Trophoblast cell (in vitro differentiated cells and primary cell): ENCODE results near the gene PRG2.

Experiments
- DNase-seq, 2 donors: peaks; one replicate each; pipeline ENCODE4 v3.0.0-alpha.2; 2016
- H2AFZ ChIP-seq: 2 replicates; pipeline ENCODE4 v1.6.1; 2013; ENCODE audit warnings: low read length, moderate library complexity, mild to moderate bottlenecking; ENCODE audit not compliant: insufficient read depth, poor library complexity
- H2AK5ac ChIP-seq: 2 replicates; pipeline ENCODE4 v1.6.1; 2013; ENCODE audit warnings: mild to moderate bottlenecking, low read length
- H2BK120ac ChIP-seq: 2 replicates; pipeline ENCODE4 v1.6.1; 2013; ENCODE audit warnings: low read length, mild to moderate bottlenecking, moderate library complexity; ENCODE audit not compliant: insufficient read depth, poor library complexity
- H2BK12ac ChIP-seq: 2 replicates; pipeline ENCODE4 v1.6.1; 2013; ENCODE audit warnings: mild to moderate bottlenecking, low read length, moderate library complexity
- H2BK5ac ChIP-seq: 2 replicates; pipeline ENCODE4 v1.6.1; 2013; ENCODE audit warnings: low read length, low read depth, moderate library complexity, mild to moderate bottlenecking; ENCODE audit not compliant: poor library complexity
- H3K14ac ChIP-seq: 2 replicates; pipeline ENCODE4 v1.6.1; 2013; ENCODE audit warnings: mild to moderate bottlenecking, low read length
- H3K18ac ChIP-seq: 2 replicates; pipeline ENCODE4 v1.6.1; 2013; ENCODE audit warnings: mild to moderate bottlenecking, low read length
- H3K23ac ChIP-seq: 2 replicates; pipeline ENCODE4 v1.6.1; 2013; ENCODE audit warnings: low read length
- H3K27ac ChIP-seq: 2 replicates; pipeline ENCODE4 v1.5.1; 2013; ENCODE audit warnings: low read depth, mild to moderate bottlenecking, inconsistent platforms, low read length, moderate library complexity
- H3K27me3 ChIP-seq: 2 replicates; pipeline ENCODE4 v1.6.1; 2013; ENCODE audit warnings: inconsistent platforms, mild to moderate bottlenecking, low read length, moderate library complexity; ENCODE audit not compliant: insufficient read depth
- H3K36me3 ChIP-seq, 2 experiments: 1 replicate in 1 of 2; 2 replicates in 1 of 2; pipeline ENCODE4 v1.6.1; 2013; ENCODE audit warnings: low read length in 2 of 2, mild to moderate bottlenecking in 2 of 2, moderate library complexity in 1 of 2; ENCODE audit not compliant: insufficient read depth in 2 of 2, control insufficient read depth in 1 of 2
- H3K4ac ChIP-seq: 2 replicates; pipeline ENCODE4 v1.6.1; 2013; ENCODE audit warnings: low read depth, mild to moderate bottlenecking, low read length, moderate library complexity
- H3K4me1 ChIP-seq, 2 experiments: 1 replicate in 1 of 2; 2 replicates in 1 of 2; pipeline ENCODE4 v1.6.1; 2013; ENCODE audit warnings: low read length in 2 of 2, mild to moderate bottlenecking in 2 of 2, moderate library complexity in 1 of 2; ENCODE audit not compliant: insufficient read depth in 2 of 2, control insufficient read depth in 1 of 2
- H3K4me2 ChIP-seq: 2 replicates; pipeline ENCODE4 v1.6.1; 2013; ENCODE audit warnings: inconsistent platforms, mild to moderate bottlenecking, low read length, moderate library complexity
- H3K4me3 ChIP-seq: 2 replicates; pipeline ENCODE4 v1.5.1; 2013; ENCODE audit warnings: mild to moderate bottlenecking, low read depth, low read length, inconsistent platforms
- H3K79me1 ChIP-seq: one replicate; pipeline ENCODE4 v1.6.1; 2013; ENCODE audit warnings: low read length
- H3K79me2 ChIP-seq: 2 replicates; pipeline ENCODE4 v1.6.1; 2013; ENCODE audit warnings: low read length, mild to moderate bottlenecking; ENCODE audit not compliant: control insufficient read depth, insufficient read depth, poor library complexity
- H3K9ac ChIP-seq: 2 replicates; pipeline ENCODE4 v1.6.1; 2013; ENCODE audit warnings: mild to moderate bottlenecking, low read length
- H3K9me3 ChIP-seq: 2 replicates; pipeline ENCODE4 v1.6.1; 2013; ENCODE audit warnings: low read depth, mild to moderate bottlenecking, control low read depth, inconsistent platforms, low read length; ENCODE audit not compliant: insufficient read depth
- H4K12ac ChIP-seq: 2 replicates; pipeline ENCODE4 v1.6.1; 2013; ENCODE audit warnings: low read depth, mild to moderate bottlenecking, low read length, moderate library complexity
- H4K8ac ChIP-seq: 2 replicates; pipeline ENCODE4 v1.6.1; 2013; ENCODE audit warnings: low read depth, mild to moderate bottlenecking, low read length, moderate library complexity
- H4K91ac ChIP-seq: one replicate; pipeline ENCODE4 v1.6.1; 2013; ENCODE audit warnings: low read depth, mild to moderate bottlenecking, low read length, moderate library complexity
- WGBS: extraction: QIAGEN DNeasy Blood & Tissue Kit; methylation state at CpG from one replicate; pipeline ENCODE4 v1.1.7; 2013; ENCODE audit warnings: missing lambda C conversion rate; ENCODE audit not compliant: insufficient read length, insufficient coverage; ENCODE audit errors: extremely low coverage; 5-methylcytosine and 5-hydroxymethylcytosine counted together

PRG2 gene

DNA sequence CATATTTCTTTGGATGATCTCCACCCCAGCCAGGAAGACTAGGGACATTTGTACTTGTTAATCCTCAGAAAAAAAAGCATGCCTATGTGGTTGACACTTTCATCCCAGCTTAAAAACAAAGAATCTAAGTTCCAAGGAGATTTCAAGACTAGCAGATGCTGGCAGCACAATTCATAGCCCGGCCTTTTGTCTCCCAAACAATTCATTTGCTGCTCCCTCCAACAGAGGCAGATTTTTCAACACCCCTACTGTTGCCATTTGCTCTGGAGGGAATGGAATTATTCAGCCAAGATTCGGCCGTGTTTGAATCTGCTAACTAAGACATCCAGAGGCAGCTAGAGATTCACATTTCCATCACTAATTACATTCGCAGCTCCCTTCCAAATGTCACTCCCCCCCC, 37.0 kb downstream of the PRG2 start:
- Histone ChIP-seq H3K14ac (no peak overlapping the region), H3K4ac (no peak overlapping the region), H3K4me3 (no peak overlapping the region), H3K27ac (no peak overlapping the region), H3K23ac (no peak overlapping the region), H3K27me3 (no peaks in the 10 kb centered on the region), H2AK5ac (no peak overlapping the region), H4K91ac (no peak overlapping the region), H3K36me3 (no peaks in the 10 kb centered on the region), H3K4me2 (no peak overlapping the region), H3K9me3 (no peaks in the 10 kb centered on the region), H4K12ac (no peak overlapping the region), H3K4me1 (peaks cover 0 to 3% of the 10 kb centered on the region in 2 experiments), H3K9ac (no peak overlapping the region), H3K18ac (no peak overlapping the region), H2BK12ac (no peak overlapping the region), H4K8ac (no peak overlapping the region), H2AFZ (no peak overlapping the region), H3K79me2 (no peaks in the 10 kb centered on the region), H2BK120ac (no peak overlapping the region), H2BK5ac (no peak overlapping the region), H3K79me1 (peaks cover 1% of the 10 kb centered on the region)
- DNase-seq = no peak
- no CpG with 5 or more reads among the region's 4 CpGs for WGBS

GRCh38 chr11:57353036-57353435, 37.4 kb downstream of the PRG2 start:
- H4K91ac ChIP-seq = no peak overlapping the region
- H3K79me1 ChIP-seq = peaks cover 1% of the 10 kb centered on the region
- no peak overlapping the region for H2AK5ac ChIP-seq
- H3K4ac ChIP-seq = no peak overlapping the region
- DNase-seq = no peak
- no peaks in the 10 kb centered on the region for H3K79me2 ChIP-seq
- H3K23ac ChIP-seq = no peak overlapping the region
- H2BK5ac ChIP-seq = no peak overlapping the region
- WGBS = no CpG with 5 or more reads among the region's 5 CpGs
- no peak overlapping the region for H2BK120ac ChIP-seq
- no peak overlapping the region for H4K12ac ChIP-seq
- no peaks in the 10 kb centered on the region for H3K27me3 ChIP-seq
- no peak overlapping the region for H3K18ac ChIP-seq
- no peak overlapping the region for H3K4me3 ChIP-seq
- H3K36me3 ChIP-seq = no peaks in the 10 kb centered on the region
- no peak overlapping the region for H4K8ac ChIP-seq
- H3K4me1 ChIP-seq = peaks cover 0 to 3% of the 10 kb centered on the region in 2 experiments
- no peak overlapping the region for H3K9ac ChIP-seq
- no peak overlapping the region for H3K27ac ChIP-seq
- no peak overlapping the region for H2AFZ ChIP-seq
- H3K14ac ChIP-seq = no peak overlapping the region
- no peaks in the 10 kb centered on the region for H3K9me3 ChIP-seq
- no peak overlapping the region for H2BK12ac ChIP-seq
- H3K4me2 ChIP-seq = no peak overlapping the region

GRCh38 chr11:57349491-57350274, 40.8 kb downstream of the PRG2 start:
- Histone ChIP-seq H3K18ac (peak overlapping the region; percentile 14), H3K27ac (no peak overlapping the region), H3K9me3 (no peaks in the 10 kb centered on the region)

DNA sequence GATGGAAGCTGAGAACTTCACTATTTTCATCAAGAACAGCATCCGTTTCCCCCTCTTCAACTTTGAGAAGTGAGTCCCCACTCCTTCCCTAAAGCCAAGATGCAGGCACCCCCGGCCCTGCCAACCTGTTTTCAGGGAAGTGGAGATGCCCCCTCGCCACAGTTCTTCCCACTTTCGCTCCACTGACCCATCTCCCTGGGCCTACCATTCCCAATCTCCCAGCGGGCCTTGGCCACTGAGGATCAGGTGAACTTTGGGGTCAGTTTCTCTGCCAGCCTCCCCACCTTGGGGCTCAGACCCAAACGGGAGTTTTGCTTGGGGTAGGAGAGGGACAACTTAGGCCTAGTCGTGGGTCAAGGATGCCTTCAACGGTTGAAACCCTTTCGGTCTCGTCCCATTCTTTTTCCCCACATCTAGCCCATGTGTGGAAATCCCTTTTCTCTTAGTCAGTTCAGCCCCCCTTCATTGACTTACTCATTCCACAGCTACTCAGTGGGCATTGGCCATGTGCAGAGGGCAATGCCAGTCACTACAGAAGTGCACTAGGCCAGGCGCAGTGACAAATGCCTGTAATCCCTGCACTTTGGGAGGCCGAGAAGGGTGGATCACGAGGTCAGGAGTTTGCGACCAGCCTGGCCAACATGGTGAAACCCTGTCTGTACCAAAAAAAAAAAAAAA, 41.7 kb downstream of the PRG2 start:
- no peak overlapping the region for H3K27ac ChIP-seq

More at GRCh38 chr11:57349491-57350274, 40.8 kb downstream of the PRG2 start:
- peak; percentile 39 to 71 for DNase-seq
- Histone ChIP-seq H2BK5ac (no peak overlapping the region), H3K14ac (no peak overlapping the region), H3K4ac (no peak overlapping the region), H3K4me2 (peak overlapping the region; percentile 58), H3K4me1 (peaks cover 0 to 3% of the 10 kb centered on the region in 2 experiments), H2BK12ac (no peak overlapping the region), H4K8ac (peak overlapping the region; percentile 70), H2BK120ac (no peak overlapping the region), H3K4me3 (no peak overlapping the region), H3K9ac (no peak overlapping the region), H2AK5ac (no peak overlapping the region), H3K27me3 (no peaks in the 10 kb centered on the region), H3K79me1 (peaks cover 1% of the 10 kb centered on the region), H3K23ac (no peak overlapping the region), H3K36me3 (no peaks in the 10 kb centered on the region), H4K91ac (no peak overlapping the region), H2AFZ (peak overlapping the region; percentile 11), H4K12ac (no peak overlapping the region), H3K79me2 (no peaks in the 10 kb centered on the region)
- WGBS = no CpG with 5 or more reads among the region's 31 CpGs

More for the DNA sequence above, 41.7 kb downstream of the PRG2 start:
- no peak overlapping the region for H2BK5ac ChIP-seq
- peaks cover 1% of the 10 kb centered on the region for H3K79me1 ChIP-seq
- H3K36me3 ChIP-seq = no peaks in the 10 kb centered on the region
- no peaks in the 10 kb centered on the region for H3K27me3 ChIP-seq
- no peaks in the 10 kb centered on the region for H3K79me2 ChIP-seq
- no peak overlapping the region for H4K8ac ChIP-seq
- no peak overlapping the region for H2BK12ac ChIP-seq
- H3K14ac ChIP-seq = no peak overlapping the region
- no peaks in the 10 kb centered on the region for H3K9me3 ChIP-seq
- no peak overlapping the region for H2BK120ac ChIP-seq
- no peak overlapping the region for H3K18ac ChIP-seq
- no peak overlapping the region for H3K4me2 ChIP-seq
- H2AFZ ChIP-seq = no peak overlapping the region
- no peak overlapping the region for H4K12ac ChIP-seq
- no peak overlapping the region for H3K4me3 ChIP-seq
- H3K4ac ChIP-seq = no peak overlapping the region
- no peak for DNase-seq
- no peak overlapping the region for H3K23ac ChIP-seq
- H3K4me1 ChIP-seq = peaks cover 0 to 3% of the 10 kb centered on the region in 2 experiments
- no peak overlapping the region for H2AK5ac ChIP-seq
- WGBS = no CpG with 5 or more reads among the region's 14 CpGs
- H3K9ac ChIP-seq = peak overlapping the region; percentile 25
- no peak overlapping the region for H4K91ac ChIP-seq
